Right hindlimb (tissue), 1 donor: ENCODE data around the gene CDK15.

ENCODE experiments used
- DNase-seq: peaks from one replicate; pipeline ENCODE4 v3.0.0-alpha.2; 2018

The CDK15 gene

GRCh38 chr2:201879996-201880395, 73.7 kb downstream of the CDK15 start:
- no peak for DNase-seq

DNA sequence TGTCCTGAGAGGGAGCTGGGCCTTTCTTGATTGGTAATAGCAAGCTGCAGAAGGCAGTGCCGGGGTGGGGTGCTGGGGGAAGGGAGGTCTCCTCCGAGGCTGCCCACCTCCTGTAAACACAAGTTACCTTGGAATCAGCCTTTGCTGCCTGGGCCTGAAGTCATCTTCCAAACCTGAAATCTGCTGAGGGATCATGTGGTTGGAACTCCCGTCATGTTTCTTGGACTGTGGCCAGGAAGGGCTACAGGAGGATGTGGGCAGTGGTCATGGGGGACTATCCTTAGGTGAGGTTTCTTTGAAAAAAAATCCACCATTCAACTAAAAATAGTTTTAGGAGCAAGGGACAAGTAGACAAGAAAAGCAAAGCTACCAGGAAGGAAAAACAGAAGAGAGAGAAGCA, 74.2 kb downstream of the CDK15 start:
- DNase-seq = peak; percentile 27

DNA sequence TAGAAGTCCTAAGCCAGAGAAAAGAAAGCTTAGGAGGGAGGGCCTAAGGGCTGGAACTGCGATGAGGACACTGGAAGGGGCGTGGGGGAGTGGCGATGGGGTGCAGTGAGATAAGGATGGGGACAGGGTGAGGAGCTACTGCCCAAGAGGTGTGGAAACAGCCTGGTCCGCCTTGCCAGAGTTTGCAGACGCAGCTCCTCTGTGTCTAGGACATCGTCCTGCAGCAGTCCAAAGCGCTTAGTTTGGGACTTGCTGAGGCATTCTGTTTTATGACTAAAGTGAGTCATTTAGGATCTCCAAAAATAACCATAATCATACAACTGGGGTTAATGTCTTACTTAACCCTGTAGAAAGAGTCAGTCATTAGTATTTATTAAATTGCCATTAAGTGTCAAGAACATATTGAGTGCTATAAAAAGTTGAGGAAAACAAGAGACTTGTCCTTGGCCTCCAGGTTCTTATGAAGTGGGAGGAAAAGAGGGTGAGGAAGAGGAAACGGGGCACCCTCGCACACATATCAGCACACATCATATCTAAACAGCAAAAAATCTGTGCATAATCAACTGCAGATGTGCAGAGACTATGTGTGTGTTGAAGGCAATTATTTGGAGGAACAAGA, 74.8 kb downstream of the CDK15 start:
- no peak for DNase-seq

DNA sequence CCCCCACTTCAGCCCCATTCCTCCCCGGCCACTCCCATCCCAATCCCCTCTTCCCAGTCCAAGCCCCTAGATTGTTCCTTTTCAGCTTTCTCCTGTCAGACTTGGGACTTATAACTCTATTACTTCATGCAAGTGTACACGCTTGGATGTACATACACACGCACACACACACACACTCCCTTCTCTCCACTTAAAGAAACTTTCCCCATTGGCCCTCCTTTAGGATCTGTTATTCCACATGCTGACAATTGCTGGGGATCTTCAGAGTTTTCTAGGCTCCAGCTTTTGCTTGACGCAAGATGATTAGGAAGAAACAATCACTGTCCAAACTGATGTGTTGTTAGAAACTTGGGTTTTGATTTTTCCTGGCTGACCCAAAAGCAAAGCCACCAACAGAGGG, 75.4 kb downstream of the CDK15 start:
- no peak for DNase-seq

DNA sequence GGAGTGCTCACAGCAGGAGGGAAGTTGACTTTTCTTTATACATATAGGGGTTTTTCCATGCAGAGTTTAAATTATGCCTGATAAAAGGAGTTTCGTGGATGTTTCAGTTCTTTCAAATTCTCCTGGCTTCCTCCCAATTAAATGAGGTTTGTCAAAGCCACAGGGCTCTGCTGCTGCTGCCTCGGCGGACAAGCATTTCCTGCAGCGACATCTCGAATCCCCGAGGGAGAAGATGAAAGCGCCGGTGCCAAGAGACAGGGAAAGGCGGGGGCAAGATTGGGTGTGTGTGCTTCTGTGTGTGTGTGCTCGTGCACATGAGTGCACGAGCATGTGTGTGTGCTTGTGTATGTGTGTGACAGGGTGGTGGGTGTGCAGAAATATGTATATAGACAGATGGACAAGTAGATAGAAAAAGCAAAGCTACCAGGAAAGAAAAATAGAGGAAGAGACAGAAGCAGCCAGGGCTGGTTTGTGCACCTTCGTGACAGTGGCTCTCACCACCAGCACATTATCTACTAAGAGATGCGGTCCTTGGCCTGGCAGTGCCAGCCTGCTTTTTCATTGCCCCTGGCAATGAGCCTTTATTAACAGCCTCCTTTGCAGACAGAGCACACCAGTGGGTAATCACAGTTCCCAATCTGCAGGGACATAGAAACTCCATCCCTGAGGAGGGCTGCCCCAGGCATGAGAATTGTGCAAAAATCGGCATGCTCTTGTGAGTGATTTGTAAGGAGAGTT, 76.2 kb downstream of the CDK15 start:
- peak; percentile 41 for DNase-seq

- peak; percentile 85 for DNase-seq
Observed at GRCh38 chr2:201883606-201884369, 77.5 kb downstream of the CDK15 start.

DNA sequence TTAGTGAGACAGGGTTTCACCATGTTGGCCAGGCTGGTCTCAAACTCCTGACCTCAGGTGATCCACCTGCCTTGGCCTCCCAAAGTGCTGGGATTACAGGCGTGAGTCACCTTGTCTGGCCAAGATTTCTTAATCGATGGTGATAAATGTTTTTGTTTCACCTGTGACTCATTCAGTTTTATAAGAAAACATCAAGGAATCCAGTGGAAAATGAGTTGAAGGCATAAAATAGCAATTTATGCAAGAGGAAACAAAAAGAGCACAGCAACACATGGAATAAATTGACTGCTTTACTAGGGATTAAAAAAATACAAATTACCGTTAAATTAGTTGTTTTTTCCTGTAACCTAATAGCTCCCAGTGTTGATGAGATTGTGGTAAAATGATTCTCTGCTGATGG, 80.2 kb downstream of the CDK15 start:
- no peak for DNase-seq

GRCh38 chr2:201887773-201888425, 81.6 kb downstream of the CDK15 start:
- no peak for DNase-seq

GRCh38 chr2:201888426-201888800, 82.1 kb downstream of the CDK15 start:
- no peak for DNase-seq

DNA sequence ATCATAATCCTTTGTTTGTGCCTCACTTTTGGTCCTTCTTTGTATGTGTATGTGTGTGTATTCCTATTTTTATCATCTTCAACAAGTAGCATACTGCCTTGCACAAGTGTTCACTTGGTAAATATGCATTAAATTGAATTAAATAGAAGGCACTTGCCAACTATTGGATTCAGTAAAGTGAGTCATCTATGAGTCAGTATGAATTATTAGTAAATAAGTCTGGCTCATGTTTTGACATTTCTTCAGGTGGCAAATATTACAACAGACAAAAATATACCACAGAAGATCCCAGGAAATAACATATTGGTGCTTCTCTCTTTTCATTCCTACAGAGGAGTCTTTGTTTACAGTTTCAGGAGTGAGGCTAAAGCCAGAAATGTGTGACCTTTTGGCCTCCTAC, 84.1 kb downstream of the CDK15 start:
- DNase-seq = no peak

DNA sequence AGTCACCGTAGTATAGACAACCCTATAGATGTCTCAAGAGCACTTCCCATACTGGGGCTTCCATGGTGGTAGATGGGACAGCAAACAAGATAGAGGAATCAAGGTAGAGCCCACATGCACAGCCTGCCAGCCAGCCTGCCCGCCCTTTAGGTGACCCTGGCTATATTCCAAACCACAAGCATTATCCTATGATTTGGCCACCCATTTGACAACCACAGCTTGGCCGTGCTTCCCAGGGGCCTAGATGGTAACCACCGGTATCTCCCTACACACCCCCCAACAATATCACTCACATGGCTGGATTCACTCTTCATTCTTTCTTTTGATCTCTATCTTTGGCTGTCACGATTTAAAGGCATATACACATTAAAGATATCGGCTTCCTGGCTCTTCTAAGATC, 85.3 kb downstream of the CDK15 start:
- DNase-seq = no peak

- no peak for DNase-seq
Observed at GRCh38 chr2:201892516-201892915, 86.2 kb downstream of the CDK15 start.

DNA sequence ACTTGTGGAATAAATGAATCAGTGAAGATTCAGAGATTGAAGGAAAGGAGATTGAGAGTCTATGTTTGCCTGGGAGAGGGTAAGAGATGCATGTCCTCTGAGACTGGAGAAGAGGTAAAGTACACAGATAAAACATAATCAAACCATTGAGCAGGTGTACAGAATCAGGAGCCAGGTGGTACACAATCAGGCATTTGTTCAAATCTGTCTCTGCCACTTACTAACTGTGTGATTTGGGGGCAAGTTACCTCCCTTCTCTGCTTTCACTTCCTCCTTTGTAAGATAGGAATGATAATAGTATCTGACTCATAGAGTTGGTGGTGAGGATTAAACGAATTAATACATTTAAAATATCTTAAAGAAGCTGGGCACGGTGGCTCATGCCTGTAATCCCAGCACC, 94.0 kb downstream of the CDK15 start:
- no peak for DNase-seq

DNA sequence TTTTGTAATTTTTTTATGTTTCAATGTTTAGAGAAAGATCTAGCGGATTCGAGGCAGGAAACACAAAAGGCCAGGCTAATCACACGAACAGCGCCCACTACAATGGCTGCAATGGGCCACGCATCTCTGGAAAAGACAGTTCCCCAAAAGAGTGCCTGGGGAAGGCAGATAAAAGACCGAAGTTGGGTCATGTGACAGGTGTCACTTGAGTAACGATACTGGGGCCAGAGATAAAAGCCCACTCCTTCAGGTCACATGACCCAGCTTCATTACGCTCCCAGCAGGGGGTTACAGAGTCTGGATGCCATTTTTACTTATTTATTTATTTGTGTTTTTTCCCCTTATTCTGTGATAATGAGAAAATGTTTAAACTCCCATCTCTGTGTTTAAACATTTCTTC, 95.4 kb downstream of the CDK15 start:
- no peak for DNase-seq

DNA sequence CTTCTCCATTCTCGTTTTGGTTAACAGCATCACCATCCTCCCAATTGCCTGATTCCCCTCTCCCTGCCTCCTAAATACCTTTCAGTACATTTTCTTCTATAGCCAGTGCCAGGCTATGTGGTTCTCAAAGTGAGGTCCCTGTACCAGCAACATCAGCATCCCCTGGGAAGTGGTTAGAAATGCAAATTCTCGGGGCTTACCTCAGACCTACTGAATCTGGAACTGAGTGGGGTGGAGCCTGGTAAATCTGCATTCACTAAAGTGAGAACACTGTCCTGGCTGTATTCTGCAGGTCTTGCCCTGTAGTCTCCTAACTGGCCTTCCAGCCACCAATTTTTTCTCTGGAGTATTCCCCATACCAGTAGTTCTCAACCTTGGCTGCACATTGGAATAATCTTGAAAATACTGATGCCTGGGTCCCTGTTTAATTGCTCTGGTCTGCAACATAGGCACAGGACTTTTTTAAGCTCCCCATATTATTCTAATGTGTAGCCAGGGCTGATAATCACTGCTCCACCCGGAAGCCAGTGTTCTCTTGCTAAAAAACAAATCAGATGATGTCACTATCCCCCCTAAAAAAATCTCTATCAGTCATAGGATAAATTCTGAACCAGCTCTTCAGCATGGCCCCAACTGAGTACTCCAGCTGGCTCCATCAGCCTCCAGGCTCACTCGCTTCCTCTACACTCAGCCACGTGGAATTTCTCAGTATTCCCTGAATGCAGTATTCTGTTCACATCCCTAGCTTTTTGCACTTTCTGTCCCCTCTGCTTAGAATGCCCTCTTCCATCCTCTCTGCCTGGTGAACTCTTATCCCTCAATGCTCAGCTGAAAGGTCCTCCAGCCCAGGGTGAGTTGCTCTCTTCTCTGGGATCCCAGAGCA, 98.4 kb downstream of the CDK15 start:
- no peak for DNase-seq

GRCh38 chr2:201906777-201907562, 100.6 kb downstream of the CDK15 start:
- no peak for DNase-seq

DNA sequence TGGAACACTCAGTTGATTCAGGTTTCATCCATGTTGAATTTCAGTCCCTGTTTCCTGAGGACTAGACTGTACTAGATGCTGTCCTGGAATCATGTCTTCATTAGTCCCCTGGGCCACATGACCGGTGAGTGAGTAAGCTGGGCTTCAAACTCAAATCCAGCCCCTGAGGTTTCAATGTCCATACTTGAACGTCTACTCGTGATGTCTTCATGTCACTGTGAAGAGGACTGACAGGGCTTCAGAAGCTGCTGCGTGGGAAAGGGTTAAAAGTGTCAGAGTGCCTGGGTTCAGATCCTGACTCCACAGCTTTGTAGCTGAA, 101.2 kb downstream of the CDK15 start:
- DNase-seq = no peak

DNA sequence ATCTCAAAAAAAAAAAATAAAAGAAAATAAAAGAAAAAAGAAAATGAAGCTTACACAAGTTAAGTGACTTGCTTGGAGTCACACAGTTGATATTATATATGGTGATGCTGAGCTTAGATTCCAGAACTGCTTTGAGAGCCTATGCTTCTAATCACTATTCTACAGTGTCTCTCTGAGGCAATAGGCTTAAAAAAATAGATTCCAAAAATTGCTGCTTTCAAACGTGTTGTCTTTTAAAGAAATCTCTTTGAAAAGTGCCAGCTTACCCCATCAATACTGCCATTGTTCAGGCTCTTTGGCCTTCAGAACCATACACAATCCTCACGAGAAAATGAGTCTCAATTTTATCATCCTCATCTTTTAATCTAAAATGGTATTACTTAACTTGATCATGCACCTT, 102.6 kb downstream of the CDK15 start:
- no peak for DNase-seq

DNA sequence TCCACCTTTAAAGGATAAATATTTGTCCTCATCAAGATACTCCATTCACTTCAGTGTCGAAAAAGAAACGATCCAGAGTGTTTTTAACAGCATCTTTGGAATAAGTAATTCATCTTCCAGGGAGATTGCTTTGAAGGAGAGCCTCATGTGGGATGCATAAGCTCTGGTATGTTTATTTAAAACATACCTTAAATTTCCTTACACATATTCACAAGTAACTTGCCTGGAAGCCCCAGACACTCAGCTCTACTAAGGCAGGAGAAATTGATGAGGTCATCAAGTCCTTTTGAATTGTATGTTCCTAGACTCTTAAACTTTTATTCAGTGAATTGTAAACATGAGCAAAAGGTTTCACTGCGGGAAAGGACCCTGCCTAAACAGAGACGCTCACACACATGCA, 103.0 kb downstream of the CDK15 start:
- no peak for DNase-seq

DNA sequence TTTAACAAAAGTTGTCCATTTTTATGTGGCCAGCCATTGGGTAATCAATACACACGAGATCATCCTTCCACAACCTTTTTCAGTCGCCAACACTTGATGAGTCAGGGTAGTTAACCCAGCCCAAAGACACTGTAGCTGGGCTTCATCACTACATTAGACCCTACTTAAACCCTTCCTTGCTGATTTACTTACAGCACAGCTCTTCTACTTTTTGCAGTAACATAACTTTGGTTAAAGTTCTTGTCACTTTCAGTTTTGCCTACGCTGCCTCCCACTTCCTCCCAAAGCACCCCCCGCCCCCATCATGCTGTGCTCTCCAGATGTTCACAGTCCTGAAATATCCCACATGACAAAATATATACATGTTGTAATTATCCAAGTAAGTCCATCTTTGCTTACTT, 103.6 kb downstream of the CDK15 start:
- peak; percentile 52 for DNase-seq

- no peak for DNase-seq
Observed at GRCh38 chr2:201911372-201911771, 105.0 kb downstream of the CDK15 start.

- no peak for DNase-seq
Observed at GRCh38 chr2:201913201-201913600, 106.9 kb downstream of the CDK15 start.
